AML-193 (cell line): ENCODE data around the gene GUCY1A2.
"Not testable (repeated sequence)": the region's sequence is repeated elsewhere in the genome, so short reads cannot be mapped to it uniquely, and the experiment has no call there.

Source experiments
- DNase-seq, 2 experiments: peaks; one replicate each; lab custom pipeline; 2025; lab: John Stamatoyannopoulos, UW

Gene GUCY1A2, protein sequence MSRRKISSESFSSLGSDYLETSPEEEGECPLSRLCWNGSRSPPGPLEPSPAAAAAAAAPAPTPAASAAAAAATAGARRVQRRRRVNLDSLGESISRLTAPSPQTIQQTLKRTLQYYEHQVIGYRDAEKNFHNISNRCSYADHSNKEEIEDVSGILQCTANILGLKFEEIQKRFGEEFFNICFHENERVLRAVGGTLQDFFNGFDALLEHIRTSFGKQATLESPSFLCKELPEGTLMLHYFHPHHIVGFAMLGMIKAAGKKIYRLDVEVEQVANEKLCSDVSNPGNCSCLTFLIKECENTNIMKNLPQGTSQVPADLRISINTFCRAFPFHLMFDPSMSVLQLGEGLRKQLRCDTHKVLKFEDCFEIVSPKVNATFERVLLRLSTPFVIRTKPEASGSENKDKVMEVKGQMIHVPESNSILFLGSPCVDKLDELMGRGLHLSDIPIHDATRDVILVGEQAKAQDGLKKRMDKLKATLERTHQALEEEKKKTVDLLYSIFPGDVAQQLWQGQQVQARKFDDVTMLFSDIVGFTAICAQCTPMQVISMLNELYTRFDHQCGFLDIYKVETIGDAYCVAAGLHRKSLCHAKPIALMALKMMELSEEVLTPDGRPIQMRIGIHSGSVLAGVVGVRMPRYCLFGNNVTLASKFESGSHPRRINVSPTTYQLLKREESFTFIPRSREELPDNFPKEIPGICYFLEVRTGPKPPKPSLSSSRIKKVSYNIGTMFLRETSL

DNA sequence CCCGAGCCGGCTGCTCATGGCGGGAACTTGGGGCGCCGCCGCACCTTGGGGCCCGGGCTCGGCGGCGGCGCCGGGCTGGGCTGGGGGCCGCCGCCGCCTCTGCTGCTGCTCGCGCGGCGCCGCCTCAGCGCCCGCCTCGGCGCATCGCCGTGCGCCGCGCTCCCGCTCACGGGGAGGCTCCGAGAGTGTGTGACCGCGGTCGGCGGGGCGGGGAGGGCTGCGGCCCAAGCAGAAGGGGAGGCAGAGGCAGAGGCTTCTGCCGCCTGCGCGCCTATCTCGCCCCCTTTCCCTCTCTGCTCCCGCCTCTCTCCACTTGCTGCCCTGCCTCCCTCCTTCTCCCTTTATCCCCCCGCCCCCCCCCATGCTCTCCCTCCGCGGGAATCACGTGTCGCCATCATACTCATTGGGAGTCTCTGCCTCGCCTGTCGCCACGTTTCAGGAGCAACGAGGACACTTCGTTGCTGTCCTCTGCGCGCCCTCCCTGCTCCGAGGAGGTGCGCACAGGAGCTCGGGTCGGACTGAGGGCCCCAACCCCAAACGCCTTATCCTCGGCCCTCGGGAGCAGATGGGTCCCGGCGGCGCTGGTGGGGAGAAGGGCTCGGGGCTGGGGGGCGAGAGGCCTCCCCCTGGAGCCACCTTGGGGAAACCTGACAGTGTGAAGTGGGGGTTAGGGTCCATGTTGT lies at the start of gene GUCY1A2:
GUCY1A2 (minus strand) TSS at position 258 of the 683 bp plus-strand sequence. CDS start 421 bp downstream, outside the sequence.
- no peak for DNase-seq

DNA sequence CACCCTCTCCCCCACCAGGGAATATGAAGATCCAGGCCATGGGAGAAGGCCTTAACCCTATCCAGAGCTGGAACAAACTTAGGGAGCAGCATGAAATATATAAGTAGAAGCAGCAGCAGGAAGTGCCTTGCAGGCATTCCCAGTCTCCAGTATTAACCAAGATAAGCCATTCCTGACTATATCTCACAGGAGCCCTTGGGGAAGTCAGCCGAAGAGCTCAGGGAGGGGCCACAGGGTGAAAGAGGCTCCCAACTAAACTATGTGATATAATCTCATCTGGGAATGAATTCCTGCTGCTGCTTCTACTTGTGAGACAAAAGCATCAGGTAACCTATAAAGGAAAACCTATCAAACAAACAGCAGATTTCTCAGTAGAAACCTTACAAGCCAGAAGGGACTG lies 36.1 kb upstream of the GUCY1A2 start:
- DNase-seq = no peak

- not testable (repeated sequence) for DNase-seq
Measured at GRCh38 chr11:107051332-107051731, 33.1 kb upstream of the GUCY1A2 start.

DNA sequence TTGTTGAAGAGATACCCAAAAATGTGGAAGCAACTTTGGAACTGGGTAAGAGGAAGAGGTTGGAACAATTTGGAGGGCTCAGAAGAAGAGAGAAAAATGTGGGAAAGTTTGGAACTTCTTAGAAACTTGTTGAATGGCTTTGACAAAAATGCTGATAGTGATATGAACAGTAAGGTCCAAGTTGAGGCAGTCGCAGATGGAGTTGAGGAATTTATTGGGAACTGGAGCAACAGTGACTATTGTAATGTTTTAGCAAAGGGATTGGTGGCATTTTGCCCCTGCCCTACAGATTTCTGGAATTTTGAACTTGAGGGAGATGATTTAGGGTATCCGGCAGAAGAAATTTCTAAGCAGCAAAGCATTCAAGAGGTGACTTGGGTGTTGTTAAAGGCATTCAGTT lies 32.6 kb upstream of the GUCY1A2 start:
- DNase-seq = not testable (repeated sequence)

DNA sequence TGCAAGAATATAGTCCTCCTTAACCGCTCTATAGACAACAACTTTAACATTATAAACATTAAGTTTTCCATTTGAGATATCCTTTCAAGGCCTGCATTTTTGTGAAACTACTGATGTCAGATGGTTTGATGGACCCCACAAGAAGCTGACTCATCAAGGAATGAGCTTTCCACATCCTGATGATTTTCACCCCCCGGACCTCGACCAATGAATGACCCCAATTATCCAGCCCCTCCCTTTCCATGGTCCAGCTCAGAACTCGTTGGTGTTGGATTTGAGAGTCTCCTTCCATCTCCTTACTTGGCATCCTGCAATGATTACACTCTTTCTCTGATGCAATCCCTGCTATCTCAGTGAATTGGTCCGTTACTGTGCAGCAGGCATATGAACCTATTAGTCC lies 31.8 kb upstream of the GUCY1A2 start:
- no peak for DNase-seq

GRCh38 chr11:107044503-107044902 lies 26.2 kb upstream of the GUCY1A2 start:
- no peak for DNase-seq

DNA sequence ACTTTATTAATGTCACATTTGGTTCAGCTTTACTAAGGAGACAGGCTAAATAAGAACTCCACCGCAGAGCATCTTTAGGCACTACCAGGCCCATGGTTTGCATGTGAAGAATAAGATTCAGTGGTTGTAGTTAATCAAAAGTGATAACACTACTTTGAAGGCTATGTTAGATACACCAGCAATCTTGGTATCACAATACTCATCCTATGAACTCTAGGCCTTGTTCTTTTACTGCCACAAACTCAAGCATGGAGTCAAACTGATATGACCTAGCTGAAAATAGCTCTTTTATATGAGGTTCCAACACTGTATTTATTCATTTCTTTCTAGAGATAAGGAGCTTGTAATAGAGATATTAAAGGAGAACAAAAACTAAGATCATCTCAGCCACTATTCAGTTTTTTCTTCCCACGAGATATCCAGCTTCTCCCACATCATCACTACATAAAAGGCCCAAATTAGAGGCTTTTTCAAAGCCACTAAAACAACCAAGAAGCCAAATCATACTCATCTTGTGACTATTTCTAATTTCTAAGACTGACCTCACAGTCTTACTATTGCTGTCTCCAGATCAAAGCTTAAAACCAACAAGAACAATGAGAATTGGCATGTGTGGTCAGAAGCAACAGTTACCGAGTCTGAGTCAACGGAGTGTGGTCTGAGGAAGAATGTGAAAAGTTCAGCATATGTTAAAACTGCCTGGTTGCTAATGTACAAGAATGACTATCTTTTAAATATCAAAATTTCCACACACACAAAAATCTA lies 25.1 kb upstream of the GUCY1A2 start:
- DNase-seq = no peak

- DNase-seq = no peak
Measured at GRCh38 chr11:107042748-107043147, 24.5 kb upstream of the GUCY1A2 start.

DNA sequence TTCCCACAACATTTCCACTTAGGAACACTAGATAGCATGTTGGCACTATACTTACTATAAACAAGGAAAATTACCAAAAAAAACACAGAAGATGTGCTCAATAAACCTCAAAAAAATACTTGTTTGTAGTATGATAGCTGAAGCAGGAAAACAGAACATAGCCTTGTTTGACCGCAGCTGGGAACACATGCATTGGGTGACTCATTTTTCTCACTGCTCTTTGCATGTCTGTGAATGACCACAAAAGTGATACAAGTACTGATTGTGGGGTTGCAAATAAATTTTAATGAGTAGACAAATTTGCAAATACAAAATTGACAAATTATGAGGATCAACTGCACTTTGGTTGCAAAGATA lies 22.8 kb upstream of the GUCY1A2 start:
- DNase-seq = no peak

DNA sequence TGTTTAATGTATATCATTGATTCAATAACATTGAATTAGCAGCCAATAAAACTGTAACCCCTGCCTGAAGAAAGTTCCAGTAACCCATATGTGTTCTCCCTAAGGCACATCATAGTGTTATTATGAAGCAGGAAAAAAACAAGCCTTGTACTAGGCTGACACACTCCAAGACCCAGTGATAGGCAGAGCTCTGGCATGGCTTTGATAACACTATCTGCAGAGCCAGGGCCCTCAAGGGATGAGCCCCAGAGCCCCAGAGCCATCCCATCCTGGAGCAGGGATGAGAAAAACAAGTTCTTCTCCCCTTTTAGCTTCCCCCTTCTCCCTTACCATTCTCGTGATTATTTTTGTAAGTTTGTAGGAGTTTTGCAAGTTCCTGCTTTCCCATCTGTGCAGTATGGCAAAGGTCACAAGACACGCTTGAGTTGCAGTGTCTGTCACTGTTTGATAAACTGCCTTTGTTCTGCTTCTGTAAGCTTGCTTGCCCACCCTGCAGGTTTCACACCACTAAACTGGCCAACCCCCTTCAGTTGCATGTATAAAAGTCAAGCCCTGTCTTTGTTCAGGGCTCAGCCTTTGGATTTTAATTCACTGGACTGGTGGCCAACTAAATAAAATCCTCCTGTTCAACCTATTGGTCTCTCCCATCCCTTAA lies 22.3 kb upstream of the GUCY1A2 start:
- DNase-seq = peak in 1 of 2 experiments; percentile 6

DNA sequence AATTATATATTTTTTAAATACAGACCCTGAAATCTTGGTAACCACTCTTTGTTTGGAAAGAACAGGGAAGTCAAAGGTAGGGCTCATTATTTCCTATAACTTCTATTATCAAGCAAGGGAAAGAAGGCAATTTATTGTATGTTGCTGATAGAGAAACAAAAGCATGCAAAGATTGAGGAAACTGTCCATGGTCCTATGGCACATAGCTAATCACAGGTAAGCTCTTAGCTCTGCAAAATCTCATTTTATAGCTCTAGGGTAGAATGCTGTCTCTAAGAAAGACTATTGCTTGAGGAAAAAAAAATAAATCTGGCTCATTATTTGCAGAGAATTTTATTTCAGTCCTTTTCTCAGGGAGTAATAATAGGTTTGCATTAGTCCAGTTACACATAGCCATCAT lies 7.4 kb upstream of the GUCY1A2 start:
- no peak for DNase-seq

DNA sequence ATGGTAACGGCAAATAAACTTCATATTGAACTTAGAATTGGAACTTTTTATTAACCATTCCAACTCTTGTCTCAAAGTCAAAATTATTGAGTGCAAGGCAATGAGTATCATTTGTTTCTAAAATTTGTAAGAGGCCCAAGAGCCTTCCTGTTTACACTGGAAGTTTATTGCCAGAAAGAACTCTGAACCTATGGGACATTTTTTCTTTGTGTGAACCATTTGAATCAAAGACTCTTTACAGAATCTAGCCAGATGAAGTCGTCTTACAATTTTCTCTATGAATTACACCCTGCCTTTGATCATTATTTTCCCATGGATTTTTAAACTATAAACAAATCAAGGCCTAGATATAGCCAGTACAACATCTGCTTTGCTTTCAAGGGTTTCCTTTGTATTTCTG lies 2.3 kb upstream of the GUCY1A2 start:
- no peak for DNase-seq

GRCh38 chr11:107018902-107019493 lies 722 bp upstream of the GUCY1A2 start:
- DNase-seq = no peak

- DNase-seq = no peak
Measured at GRCh38 chr11:107017433-107018218, 650 bp downstream of the GUCY1A2 start.

GRCh38 chr11:107017104-107017432 lies 1.2 kb downstream of the GUCY1A2 start:
- no peak for DNase-seq

DNA sequence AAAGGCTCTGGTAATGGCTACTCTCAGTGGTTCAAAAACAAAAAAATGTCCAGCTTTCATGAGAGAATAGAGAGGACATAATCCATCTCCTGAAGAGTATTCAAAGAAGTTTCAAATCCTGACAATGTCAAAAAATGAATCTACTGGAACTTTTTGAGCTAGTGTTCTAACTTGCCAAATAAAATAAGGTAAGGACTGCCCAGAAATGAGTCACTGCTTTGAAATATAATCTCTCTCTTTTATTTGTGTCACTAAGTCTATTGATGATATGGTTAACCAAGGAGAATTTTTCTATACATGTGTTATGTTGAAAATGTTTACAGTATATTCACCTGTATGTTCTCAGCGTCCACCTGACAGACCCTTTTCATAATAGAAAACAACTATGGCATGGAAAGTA lies 3.4 kb downstream of the GUCY1A2 start:
- no peak for DNase-seq

GRCh38 chr11:107011977-107012376 lies 6.3 kb downstream of the GUCY1A2 start:
- no peak for DNase-seq

GRCh38 chr11:107009190-107009589 lies 9.1 kb downstream of the GUCY1A2 start:
- no peak for DNase-seq

DNA sequence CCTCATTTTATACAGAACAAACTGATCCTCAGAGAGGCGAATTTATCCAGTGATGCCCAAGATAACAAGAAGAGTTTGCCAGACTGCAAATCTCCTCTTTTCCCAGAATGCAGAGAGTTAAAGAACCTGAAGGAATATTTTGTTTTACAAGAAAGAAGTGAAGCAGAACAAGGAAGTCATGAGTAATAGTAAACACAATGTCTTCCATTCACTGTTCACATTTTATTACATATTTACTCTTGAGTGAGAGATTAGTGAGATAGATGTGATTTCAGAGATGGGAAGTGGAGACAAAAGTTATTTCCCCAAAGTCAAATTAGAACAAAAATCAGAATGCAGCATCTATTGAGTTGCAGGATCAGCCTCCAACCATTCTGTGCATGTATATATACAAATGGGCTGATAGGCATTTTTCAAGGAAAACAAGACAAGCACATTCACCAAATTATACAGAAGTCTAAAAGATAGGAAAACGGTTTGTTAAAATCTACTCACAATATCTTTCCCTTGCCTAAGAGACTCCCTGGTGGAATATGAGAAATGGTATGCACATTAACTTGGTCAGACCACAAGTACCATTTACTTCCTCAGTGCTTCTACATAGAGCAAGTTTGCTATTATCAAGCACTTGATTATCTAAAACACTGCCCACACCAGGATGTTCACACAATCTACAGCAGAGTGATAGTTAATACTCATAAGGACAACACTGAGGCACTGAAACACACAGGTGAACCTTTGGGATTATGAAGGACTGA lies 12.0 kb downstream of the GUCY1A2 start:
- DNase-seq = no peak

DNA sequence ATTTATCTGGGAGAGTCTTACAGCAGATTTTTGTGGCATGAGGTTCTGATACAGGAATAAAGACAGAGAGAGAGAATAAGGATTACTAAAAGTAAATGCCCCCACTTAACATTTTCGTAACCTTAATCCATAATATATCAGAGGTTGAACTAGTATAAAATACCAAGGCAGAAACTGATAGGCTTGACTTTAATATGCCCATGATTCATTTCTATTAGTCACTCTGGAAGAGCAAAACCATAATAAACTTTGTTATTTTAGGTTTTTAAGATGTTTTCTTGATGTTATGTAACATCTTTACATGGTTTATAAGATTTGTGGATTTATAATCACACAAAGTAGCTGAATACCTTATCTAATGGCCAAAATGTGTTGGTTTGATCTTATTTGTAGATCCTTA lies 19.1 kb downstream of the GUCY1A2 start:
- no peak for DNase-seq
